Activated CD4-positive, alpha-beta T cell treated with anti-CD3 and anti-CD28 coated beads, Interleukin-2, amount 50 U/mL, for 24 hours (primary cell): ENCODE results near the gene MTUS2.

Experiments used
- DNase-seq, 2 donors: peaks; one replicate each; pipeline ENCODE4 v3.0.0-alpha.2; 2020; ENCODE audit warnings: low read depth in 1 of 2, low spot score in 1 of 2

Gene MTUS2

DNA sequence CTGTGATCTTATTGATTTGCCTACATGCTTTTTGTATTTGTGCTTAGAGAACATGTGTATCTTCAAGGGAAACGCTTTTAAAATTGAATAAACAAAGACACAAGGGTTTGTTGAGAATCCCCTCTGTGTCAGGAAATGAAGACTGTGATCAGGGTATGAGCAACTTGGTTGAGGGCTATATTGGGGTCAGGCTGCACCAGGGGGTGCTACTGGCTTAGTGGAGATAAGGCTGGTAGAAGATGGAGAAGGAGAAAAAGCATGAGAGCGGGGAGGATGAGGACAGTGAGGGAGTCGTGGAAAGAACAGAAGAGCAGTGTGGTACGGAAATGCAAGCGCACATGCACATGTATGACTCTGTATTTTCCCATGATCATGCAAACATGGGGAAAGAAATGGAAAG is 201.6 kb downstream of the MTUS2 start:
- DNase-seq = no peak

- DNase-seq = no peak
Measured at GRCh38 chr13:29022410-29022809, 202.3 kb downstream of the MTUS2 start.

- no peak for DNase-seq
Measured at GRCh38 chr13:29022968-29023367, 202.8 kb downstream of the MTUS2 start.

GRCh38 chr13:29024783-29025182 is 204.6 kb downstream of the MTUS2 start:
- no peak for DNase-seq

- DNase-seq = no peak
Measured at GRCh38 chr13:29028868-29029267, 208.7 kb downstream of the MTUS2 start.

GRCh38 chr13:29038700-29039099 is 218.6 kb downstream of the MTUS2 start:
- no peak for DNase-seq

DNA sequence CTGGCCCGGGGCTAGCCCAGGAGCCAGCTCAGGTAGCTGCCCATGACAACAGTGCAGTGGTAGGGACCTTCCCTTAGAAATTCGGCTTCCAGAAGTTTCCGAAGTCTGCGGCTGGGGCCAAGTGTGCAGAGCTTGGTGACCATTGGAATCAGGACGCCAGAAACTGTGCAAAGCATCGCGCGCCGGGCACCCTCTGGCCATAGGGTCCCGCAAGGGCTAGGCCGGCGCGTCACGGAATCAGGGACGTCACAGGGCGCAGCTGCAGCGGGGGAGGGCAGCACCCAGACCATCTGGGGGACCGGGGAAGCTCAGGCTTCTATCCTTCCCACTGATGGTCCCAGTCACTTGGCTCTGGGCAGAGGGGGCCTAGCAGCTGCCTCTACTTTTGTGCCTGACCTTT is 219.1 kb downstream of the MTUS2 start:
- DNase-seq = no peak

DNA sequence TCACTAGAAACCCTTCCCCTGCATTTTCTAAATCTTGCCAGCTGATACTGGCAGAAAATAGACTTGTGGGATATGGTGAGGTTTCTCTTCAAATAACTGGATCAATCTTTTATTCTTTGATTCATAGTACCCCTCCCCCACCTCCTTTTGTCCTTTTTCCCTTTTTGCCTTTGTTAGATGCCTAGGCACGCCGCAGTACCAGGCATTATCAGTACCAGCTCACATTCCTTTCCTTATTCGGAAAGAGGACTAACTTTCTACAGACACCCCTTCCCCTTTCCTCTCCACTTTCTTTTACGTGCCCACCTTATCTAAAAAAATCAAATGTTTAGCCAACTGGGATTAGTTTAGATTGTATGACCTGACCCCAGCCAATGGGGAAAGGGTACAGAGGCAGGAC is 226.4 kb downstream of the MTUS2 start:
- no peak for DNase-seq

DNA sequence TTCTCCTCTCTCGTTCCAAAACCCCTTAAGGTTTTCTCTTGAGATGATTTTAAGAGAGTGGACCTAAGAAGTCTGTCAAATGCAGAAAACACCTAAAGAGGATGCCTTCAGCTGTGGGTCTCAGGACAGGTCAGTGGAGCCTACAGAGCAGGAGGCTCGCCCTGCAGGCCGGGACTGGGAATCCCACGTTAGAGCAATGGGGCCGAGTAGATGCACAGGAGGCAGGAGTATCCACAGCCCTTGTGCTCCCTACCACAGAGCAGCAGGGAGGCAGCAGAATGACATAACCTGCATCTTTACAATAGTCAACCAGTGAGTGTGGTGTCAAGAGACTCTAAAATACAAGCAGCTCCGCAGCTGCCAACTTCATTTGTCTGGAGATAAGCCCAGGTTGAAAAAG is 229.4 kb downstream of the MTUS2 start:
- DNase-seq = no peak

DNA sequence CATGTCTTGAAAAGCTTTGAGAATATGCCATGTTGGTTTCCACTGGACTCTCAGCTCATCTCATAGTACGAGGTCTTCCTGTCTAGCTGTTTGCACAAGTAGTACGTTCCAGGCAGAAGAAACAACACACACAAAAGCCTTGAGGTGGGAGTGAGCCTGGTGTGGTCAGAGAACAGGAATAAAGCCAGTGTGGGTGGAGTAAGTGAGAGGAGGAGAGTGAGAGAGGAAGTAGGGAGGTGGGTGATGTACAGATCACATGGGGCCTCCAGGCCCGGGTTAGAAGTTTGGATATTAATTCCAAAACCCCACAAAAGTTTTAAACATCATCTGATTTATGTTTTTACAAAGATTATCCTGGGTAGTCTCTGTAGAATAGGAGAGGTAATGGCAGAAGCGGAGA is 230.6 kb downstream of the MTUS2 start:
- no peak for DNase-seq

- no peak for DNase-seq
Measured at GRCh38 chr13:29059800-29060199, 239.7 kb downstream of the MTUS2 start.

DNA sequence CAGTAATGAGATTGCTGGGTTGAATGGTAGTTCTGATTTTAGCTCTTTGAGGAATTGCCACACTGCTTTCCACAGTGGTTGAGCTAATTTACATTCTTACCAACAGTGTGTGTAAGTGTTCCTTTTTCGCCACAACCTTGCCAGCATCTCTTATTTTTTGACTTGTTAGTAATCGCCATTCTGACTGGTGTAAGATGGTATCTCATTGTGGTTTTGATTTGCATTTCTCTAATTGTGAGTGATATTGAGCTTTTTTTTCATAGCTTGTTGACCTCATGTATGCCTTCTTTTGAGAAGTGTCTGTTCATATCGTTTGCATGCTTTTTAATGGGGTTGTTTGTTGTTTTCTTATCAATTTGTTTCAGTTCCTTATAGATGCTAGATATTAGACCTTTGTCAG is 245.0 kb downstream of the MTUS2 start:
- no peak for DNase-seq

- DNase-seq = no peak
Measured at GRCh38 chr13:29067306-29067945, 247.3 kb downstream of the MTUS2 start.

- DNase-seq = no peak
Measured at GRCh38 chr13:29073755-29074154, 253.6 kb downstream of the MTUS2 start.

DNA sequence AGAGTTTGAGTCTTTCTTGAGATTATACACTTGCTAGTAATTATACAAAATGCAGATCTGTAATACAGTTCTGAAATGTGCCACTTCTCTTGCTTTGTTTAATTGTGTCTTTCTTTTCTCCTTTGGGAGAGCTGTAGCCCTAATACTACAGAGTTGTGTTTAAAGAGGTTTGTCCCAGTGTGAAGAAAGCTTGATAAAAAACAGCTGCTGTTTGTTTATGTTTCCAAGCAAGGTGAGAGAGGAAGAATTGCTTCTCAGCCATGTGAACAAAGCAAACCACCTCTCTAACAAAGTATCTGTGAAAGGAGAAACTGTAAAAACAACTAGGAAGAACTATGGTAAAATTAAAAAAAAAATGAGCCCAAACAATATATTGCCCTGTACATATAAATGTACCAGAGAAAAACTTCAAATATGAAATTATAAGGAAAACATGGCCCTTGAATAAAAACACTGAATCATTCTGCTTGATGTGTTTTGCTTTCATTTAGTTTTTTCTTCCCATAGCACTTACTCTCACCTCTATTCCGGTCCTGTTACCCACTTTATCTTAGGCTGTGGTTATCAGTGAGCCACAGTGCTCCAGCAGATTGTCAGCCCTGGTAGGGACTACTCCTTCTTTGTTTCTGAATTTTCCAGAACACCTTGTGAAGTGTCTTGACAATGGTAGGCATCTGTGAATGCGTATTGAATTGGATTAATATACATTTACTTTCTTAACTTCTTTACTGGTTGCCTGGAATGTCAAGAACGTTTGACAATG is 257.1 kb downstream of the MTUS2 start:
- DNase-seq = no peak

- DNase-seq = no peak
Measured at GRCh38 chr13:29081036-29081435, 260.9 kb downstream of the MTUS2 start.

DNA sequence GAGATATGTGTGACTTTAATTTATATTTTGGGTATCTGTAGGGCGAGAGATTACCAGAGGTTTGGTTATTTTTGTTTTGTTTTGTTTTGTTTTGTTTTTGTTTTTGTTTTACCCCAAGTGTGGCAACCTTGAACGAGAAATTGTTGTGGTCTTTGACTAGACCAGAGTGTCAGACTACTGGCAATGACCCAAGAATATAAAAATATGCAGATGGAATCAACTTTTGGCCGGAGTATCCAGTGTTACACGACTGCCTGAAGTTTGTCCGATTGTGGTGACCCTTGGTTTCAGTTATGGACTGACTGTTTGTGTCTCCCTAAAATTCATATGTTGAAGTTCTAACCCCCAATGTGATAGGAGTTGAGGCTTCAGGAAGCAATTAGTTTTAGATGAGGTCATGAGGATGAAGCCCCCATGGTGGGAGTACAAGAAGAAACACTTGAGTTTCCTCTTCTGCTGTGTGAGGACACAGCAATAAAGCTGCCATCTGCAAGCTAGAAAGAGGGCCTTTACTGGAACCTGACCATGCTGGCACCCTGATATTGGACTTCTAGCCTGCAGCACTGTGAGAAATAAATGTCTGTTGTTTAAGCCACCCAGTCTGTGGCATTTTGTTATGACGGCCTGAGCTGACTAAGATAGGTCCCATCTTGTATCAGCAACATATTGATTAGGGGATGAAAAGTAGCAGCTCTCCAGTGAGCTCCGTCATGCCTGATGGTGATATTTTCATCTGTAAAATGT is 261.7 kb downstream of the MTUS2 start:
- no peak for DNase-seq

GRCh38 chr13:29099781-29100406 is 279.8 kb downstream of the MTUS2 start:
- no peak for DNase-seq

- no peak for DNase-seq
Measured at GRCh38 chr13:29100758-29101157, 280.6 kb downstream of the MTUS2 start.

DNA sequence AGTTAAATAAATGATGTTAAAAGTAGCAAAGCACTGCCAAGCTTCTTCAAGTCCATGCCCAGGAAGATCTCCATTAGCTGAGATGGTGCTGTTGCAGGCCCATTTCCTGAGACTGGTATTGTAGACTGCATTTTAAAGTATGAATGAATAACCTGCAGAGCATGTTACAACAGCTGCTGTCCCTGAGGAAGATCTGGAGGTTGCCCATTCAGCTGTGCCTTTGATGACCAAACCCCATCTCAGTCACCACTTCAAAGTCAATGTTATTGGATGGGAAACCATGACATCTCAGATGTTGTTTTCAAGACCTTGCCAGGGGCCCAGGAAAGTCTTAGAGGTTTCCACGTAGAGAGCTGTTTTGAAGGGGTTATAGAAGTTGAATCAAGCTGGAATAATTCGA is 281.3 kb downstream of the MTUS2 start:
- no peak for DNase-seq

DNA sequence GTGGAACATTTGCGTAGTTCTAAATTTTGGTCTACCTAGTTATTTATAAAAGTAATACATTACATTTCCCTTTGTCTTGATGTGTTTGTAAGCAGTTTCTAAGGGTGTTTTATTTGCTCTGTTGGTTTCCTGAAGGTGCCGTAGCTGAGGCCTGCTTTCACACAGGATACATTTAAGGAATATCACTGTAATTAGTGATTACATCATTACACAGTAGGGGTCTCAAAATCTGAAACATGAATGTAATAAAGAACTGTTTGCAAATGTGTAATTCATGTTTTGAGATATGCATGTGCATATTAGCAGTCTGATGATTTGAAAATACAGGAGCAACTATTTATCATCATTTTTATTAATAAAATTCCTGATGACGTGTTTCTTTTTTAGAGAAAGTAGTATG is 281.8 kb downstream of the MTUS2 start:
- no peak for DNase-seq
